SHP77 treated with DMSO at 0.1 percent for 48 hours (cell line): Measurements from ENCODE around the gene UCP3.

ENCODE experiments used
- DNase-seq: peaks from one replicate; lab custom pipeline; 2025; lab: John Stamatoyannopoulos, UW

UCP3 gene

DNA sequence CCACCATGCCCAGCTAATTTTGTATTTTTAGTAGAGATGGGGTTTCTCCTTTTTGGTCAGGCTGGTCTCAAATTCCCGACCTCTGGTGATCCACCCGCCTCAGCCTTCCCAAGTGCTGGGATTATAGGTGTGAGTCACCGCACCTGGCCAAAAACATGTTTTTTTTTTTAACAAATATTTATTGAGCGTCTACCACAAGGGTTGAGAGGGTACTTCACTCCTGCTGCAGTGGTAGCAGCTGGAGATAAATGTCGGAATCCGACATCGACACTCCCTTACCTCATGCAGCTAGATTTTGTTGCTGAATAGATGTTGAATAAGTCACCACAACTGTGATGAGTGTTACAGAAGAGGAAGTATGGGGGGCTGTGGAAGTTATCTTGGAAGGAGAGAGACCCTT is 57.1 kb downstream of the UCP3 start:
- peak; percentile 76 for DNase-seq

GRCh38 chr11:73950869-73951710 is 57.8 kb downstream of the UCP3 start, which contains the start of gene DNAJB13:
Gene DNAJB13, plus strand, starts transcription at chr11:73951026. Its CDS starts 44 bp downstream, at chr11:73951070.
- DNase-seq = peak; percentile 79
